Uterus (tissue), 4 donors: ENCODE results near the gene FCRL4. TPM values are rescaled to one million over a fixed set of nuclear protein-coding genes. Genes with fewer than 3 reads are reported as not detected.

ENCODE experiments used
- DNase-seq, 2 donors: peaks; one replicate each; pipeline ENCODE4 v3.0.0-alpha.2; 2019 to 2020
- H3K27ac ChIP-seq, 2 donors: fragments of 200-600 bp; sonication (generic); 1 replicate in 1 of 2; 2 replicates in 1 of 2; pipeline ENCODE4 v1.5.1; 2016 to 2018
- H3K27me3 ChIP-seq, 2 donors: fragments of 200-600 bp; sonication (generic); one replicate each; pipeline ENCODE4 v1.5.1; 2018 to 2019; ENCODE audit warnings: control low read depth in 1 of 2
- H3K36me3 ChIP-seq, 2 donors: fragments of 200-600 bp; sonication (generic); one replicate each; pipeline ENCODE4 v1.5.1; 2019; ENCODE audit warnings: control low read depth in 1 of 2
- H3K4me1 ChIP-seq, 2 donors: fragments of 200-600 bp; sonication (generic); one replicate each; pipeline ENCODE4 v1.5.1; 2018 to 2019; ENCODE audit warnings: control low read depth in 1 of 2
- H3K4me3 ChIP-seq, 2 donors: fragments of 200-600 bp; sonication (generic); 1 replicate in 1 of 2; 2 replicates in 1 of 2; pipeline ENCODE4 v1.5.1; 2018 to 2019; ENCODE audit warnings: mild to moderate bottlenecking in 1 of 2
- H3K9me3 ChIP-seq, 2 donors: fragments of 200-600 bp; sonication (generic); one replicate each; pipeline ENCODE4 v1.5.1; 2019; ENCODE audit warnings: control low read depth in 1 of 2
- POLR2A ChIP-seq, 2 donors: fragments of 450-650 bp; IDR thresholded peaks; one replicate each; pipeline ENCODE4 v1.6.1; 2016; ENCODE audit warnings: antibody characterized with exemption in 2 of 2, mild to moderate bottlenecking in 1 of 2, moderate library complexity in 1 of 2
- intact Hi-C: fragments of 100-400 bp; cut with DNase I; formaldehyde crosslinking; loops from one replicate; pipeline ENCODE4 v1.15.1; 2023; ENCODE audit warnings: low total_unique reads
- total RNA-seq, 4 donors: library from RNA; depleted of rRNA in 3 of 4; stranded (reverse); fragments of >200 nt in 3 of 4; gene quantifications; one replicate each; pipeline versions ENCODE4 v1.1.0 to v1.2.4, GENCODE V29; 2014 to 2023
- TF ChIP-seq, protein P1 (sequence below), 4 experiments: fragments of 200-600 bp in 2 of 4; fragments of 450-650 bp in 2 of 4; sonication (generic) in 2 of 4; IDR thresholded peaks; one replicate each; pipeline ENCODE4 v1.5.1; 2016 to 2019; ENCODE audit warnings: antibody characterized with exemption in 4 of 4, mild to moderate bottlenecking in 2 of 4, moderate library complexity in 1 of 4
- donor health status: DM: yes; HTN: yes; CAD: no.

Gene FCRL4
- total RNA-seq, 4 donors from 2014 or later = not detected

DNA sequence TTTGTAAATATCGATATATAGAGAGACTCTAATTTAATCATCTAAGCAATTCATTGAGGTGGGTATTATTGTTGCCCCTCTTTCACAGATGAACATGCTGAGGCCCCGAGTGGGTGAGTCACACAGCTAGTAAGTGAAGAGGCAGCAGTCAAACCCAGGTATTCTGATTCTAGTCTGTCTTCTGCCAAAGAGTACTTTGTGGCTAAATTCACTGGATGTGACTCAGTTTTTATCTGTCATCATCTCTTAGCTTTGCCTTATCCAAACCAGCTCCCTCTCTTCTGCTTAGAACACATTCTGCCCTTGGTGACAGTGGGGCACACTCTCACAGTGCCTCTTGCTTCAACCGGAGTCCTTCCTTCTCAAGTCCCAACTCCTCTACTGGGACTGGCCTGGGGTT lies 57.0 kb downstream of the FCRL4 start:
- Histone ChIP-seq H3K4me1 (no peaks in the 10 kb centered on the region), H3K27me3 (no peaks in the 10 kb centered on the region), H3K9me3 (no peaks in the 10 kb centered on the region), H3K27ac (no peak overlapping the region), H3K4me3 (no peak overlapping the region), H3K36me3 (no peaks in the 10 kb centered on the region)
- TF ChIP-seq, protein P1, sequence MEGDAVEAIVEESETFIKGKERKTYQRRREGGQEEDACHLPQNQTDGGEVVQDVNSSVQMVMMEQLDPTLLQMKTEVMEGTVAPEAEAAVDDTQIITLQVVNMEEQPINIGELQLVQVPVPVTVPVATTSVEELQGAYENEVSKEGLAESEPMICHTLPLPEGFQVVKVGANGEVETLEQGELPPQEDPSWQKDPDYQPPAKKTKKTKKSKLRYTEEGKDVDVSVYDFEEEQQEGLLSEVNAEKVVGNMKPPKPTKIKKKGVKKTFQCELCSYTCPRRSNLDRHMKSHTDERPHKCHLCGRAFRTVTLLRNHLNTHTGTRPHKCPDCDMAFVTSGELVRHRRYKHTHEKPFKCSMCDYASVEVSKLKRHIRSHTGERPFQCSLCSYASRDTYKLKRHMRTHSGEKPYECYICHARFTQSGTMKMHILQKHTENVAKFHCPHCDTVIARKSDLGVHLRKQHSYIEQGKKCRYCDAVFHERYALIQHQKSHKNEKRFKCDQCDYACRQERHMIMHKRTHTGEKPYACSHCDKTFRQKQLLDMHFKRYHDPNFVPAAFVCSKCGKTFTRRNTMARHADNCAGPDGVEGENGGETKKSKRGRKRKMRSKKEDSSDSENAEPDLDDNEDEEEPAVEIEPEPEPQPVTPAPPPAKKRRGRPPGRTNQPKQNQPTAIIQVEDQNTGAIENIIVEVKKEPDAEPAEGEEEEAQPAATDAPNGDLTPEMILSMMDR (IDR thresholded peaks at IDR 0.05) = no peak
- TF ChIP-seq POLR2A (IDR thresholded peaks at IDR 0.05) = no peak
- DNase-seq = no peak
- intact Hi-C loops = no loop called here

DNA sequence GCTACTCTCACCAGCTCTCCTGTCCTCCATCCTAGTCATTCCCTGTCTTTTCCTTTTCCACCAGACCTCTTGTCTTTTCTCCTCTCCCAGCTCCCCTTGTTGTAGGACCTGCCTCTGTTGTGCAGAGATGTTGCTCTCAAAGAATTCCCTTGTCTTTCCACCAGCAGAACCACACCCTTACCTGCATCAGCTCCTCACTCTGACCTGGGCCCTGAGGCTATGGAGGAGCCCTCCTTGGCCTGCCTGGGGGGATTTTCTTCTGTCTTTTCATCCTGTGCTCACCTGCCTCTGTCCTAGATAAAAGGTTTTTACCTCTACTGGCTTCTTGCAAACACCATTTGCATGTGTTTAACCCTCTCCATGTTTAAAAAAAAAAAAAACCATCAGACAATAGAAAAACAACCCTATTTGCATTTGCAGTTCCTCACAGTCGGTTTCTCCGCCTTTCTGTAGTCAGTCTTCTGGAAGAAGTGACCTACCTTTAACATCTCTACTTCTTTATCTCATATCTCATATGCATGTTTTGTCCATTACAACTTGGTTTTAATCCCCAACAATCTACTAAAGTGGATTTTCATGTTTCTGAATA lies 57.6 kb downstream of the FCRL4 start:
- TF ChIP-seq, protein P1 (IDR thresholded peaks at IDR 0.05) = no peak
- TF ChIP-seq POLR2A (IDR thresholded peaks at IDR 0.05) = no peak
- H3K27ac ChIP-seq = no peak overlapping the region
- H3K27me3 ChIP-seq = no peaks in the 10 kb centered on the region
- intact Hi-C loops = no loop called here
- no peak for DNase-seq
- no peak overlapping the region for H3K4me3 ChIP-seq
- H3K9me3 ChIP-seq = no peaks in the 10 kb centered on the region
- H3K4me1 ChIP-seq = no peaks in the 10 kb centered on the region
- no peaks in the 10 kb centered on the region for H3K36me3 ChIP-seq

DNA sequence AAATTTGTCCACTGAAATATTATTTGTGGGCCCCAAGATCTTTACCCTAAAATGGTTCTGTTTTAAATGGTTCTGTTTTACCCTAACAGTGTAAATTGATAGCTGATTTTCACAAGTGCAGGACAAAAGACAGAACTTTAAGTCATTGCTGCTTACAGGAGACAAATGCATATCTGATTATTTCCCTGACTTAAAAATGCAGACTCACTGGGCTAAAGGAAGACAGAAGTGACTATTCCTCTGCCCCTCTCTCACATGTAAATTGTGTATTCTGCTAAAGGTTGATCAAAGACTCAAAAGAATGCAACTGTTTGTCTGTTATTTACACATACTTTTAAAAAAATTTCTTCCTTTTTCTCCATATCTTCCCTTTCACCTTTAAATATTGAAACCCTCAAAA lies 58.3 kb downstream of the FCRL4 start:
- Histone ChIP-seq H3K27ac (no peak overlapping the region), H3K4me1 (no peaks in the 10 kb centered on the region), H3K9me3 (no peaks in the 10 kb centered on the region), H3K36me3 (no peaks in the 10 kb centered on the region), H3K27me3 (no peaks in the 10 kb centered on the region), H3K4me3 (no peak overlapping the region)
- intact Hi-C loops = no loop called here
- no peak for TF ChIP-seq POLR2A (IDR thresholded peaks at IDR 0.05)
- TF ChIP-seq, protein P1 (IDR thresholded peaks at IDR 0.05) = no peak
- DNase-seq = no peak

DNA sequence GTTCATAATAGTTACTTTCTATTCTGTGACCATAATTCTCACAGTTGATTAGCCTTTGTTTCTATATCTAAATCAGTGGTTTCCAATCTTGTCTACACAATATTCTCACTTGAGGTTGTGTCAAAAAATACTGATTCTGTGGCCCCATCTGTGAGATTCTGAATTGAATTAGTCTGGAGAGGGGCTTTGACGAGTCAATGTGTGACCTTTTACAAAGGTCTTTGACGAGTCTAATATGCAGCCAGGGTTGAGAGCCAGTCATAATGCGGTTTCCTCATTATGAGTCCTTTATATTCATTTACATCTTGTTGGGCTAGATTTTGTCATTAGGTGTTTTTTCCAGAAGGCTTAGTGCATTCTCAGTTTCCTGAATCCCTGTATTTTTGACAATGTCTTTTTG lies 65.3 kb downstream of the FCRL4 start:
- TF ChIP-seq POLR2A (IDR thresholded peaks at IDR 0.05) = no peak
- TF ChIP-seq, protein P1 (IDR thresholded peaks at IDR 0.05) = no peak
- Histone ChIP-seq H3K27me3 (no peaks in the 10 kb centered on the region), H3K9me3 (no peaks in the 10 kb centered on the region), H3K4me1 (no peaks in the 10 kb centered on the region), H3K36me3 (no peaks in the 10 kb centered on the region), H3K4me3 (no peak overlapping the region), H3K27ac (no peak overlapping the region)
- no peak for DNase-seq
- intact Hi-C loops = no loop called here

DNA sequence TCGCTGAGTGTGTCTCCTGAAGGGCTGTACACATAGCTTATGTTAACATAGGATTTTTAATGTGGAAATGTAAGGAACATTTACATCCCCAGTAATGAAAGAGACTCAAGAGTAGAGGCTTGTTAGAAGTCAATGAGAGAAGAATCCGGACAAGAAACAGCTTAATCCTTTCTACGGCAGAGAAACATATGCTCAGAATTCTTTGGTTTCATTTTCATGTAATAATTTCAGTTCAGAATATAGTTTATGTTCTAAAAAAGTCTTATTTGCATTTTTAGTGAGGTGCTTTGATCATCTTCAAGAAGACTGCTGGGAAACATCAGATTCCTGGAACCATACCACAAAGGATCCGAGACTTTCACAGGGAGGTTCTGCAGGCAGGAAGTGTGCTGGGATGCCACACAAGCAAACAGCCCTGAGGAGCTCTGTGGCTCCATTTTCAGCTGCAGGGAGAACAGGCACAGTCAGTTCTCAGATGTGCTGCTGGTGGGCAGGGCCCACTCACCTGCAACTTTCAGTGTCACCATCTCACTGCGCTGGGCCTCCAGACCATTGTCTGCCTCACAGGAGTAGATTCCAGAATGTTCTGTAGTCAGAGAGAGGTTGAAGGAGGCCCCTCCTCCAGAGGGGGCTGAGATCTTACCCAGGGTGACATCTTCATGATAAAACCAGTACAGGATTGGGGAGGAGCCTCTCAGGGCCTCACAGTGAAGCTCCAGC lies 74.0 kb downstream of the FCRL4 start:
- no peak for DNase-seq
- intact Hi-C loops = no loop called here
- TF ChIP-seq, protein P1 (IDR thresholded peaks at IDR 0.05) = no peak
- TF ChIP-seq POLR2A (IDR thresholded peaks at IDR 0.05) = no peak

More for the DNA sequence above, 74.0 kb downstream of the FCRL4 start:
- Histone ChIP-seq H3K4me3 (no peak overlapping the region), H3K9me3 (no peaks in the 10 kb centered on the region), H3K4me1 (no peaks in the 10 kb centered on the region), H3K27ac (no peak overlapping the region), H3K27me3 (no peaks in the 10 kb centered on the region), H3K36me3 (no peaks in the 10 kb centered on the region)
